Keratinocyte (primary cell): Measurements from ENCODE around the gene INSR. TPM values are rescaled to one million over a fixed set of nuclear protein-coding genes. Genes with fewer than 3 reads are reported as not detected.

ENCODE experiments used
- DNase-seq: peaks from one replicate; pipeline ENCODE4 v3.0.0-alpha.2; 2011; ENCODE audit warnings: low read depth, missing footprints, low spot score
- FAIRE-seq: peaks from 2 replicates; lab custom pipeline; 2011; peaks lifted over from hg19 to GRCh38; lab: Jason Lieb, UNC
- H2AFZ ChIP-seq: 2 replicates; pipeline ENCODE4 v1.6.0; 2012; ENCODE audit warnings: low read length, control low read depth, inconsistent platforms; ENCODE audit not compliant: control insufficient read depth
- H3K27ac ChIP-seq: 2 replicates; pipeline ENCODE4 v1.5.1; 2011; ENCODE audit warnings: low read length; ENCODE audit not compliant: control insufficient read depth, insufficient read depth
- H3K27me3 ChIP-seq: 3 replicates; pipeline ENCODE4 v1.6.0; 2011; ENCODE audit warnings: low read length; ENCODE audit not compliant: control insufficient read depth, insufficient read depth; ENCODE audit errors: extremely low read depth
- H3K36me3 ChIP-seq, 2 experiments: 2 replicates in 1 of 2; 3 replicates in 1 of 2; pipeline ENCODE4 v1.5.1; 2011; ENCODE audit warnings: low read length in 2 of 2, mild to moderate bottlenecking in 1 of 2; ENCODE audit not compliant: control insufficient read depth in 2 of 2, insufficient read depth in 2 of 2; ENCODE audit errors: extremely low read depth in 1 of 2
- H3K4me1 ChIP-seq: 3 replicates; pipeline ENCODE4 v1.5.1; 2011; ENCODE audit warnings: low read length; ENCODE audit not compliant: control insufficient read depth, insufficient read depth; ENCODE audit errors: extremely low read depth
- H3K4me2 ChIP-seq: 3 replicates; pipeline ENCODE4 v1.6.0; 2011; ENCODE audit warnings: low read depth, low read length; ENCODE audit not compliant: control insufficient read depth, insufficient read depth; ENCODE audit errors: extremely low read depth
- H3K4me3 ChIP-seq, 3 experiments: fragments of 200-600 bp in 1 of 3; sonication (generic) in 1 of 3; 2 replicates in 2 of 3; 3 replicates in 1 of 3; pipeline ENCODE4 v1.5.1; 2011 to 2016; ENCODE audit warnings: low read length in 3 of 3, mild to moderate bottlenecking in 3 of 3, control low read depth in 2 of 3, inconsistent platforms in 1 of 3, low read depth in 1 of 3, mixed read lengths in 1 of 3, mixed run types in 1 of 3, moderate library complexity in 1 of 3; ENCODE audit not compliant: control insufficient read depth in 2 of 3, insufficient read depth in 2 of 3; ENCODE audit errors: extremely low read depth in 1 of 3
- H3K79me2 ChIP-seq: 2 replicates; pipeline ENCODE4 v1.6.0; 2012; ENCODE audit warnings: low read length; ENCODE audit not compliant: control insufficient read depth, insufficient read depth
- H3K9ac ChIP-seq: 3 replicates; pipeline ENCODE4 v1.6.0; 2011; ENCODE audit warnings: low read length; ENCODE audit not compliant: control insufficient read depth, insufficient read depth; ENCODE audit errors: extremely low read depth
- H3K9me1 ChIP-seq: 3 replicates; pipeline ENCODE4 v1.6.0; 2011; ENCODE audit warnings: low read length; ENCODE audit not compliant: control insufficient read depth, insufficient read depth; ENCODE audit errors: extremely low read depth
- H3K9me3 ChIP-seq: 2 replicates; pipeline ENCODE4 v1.5.1; 2012; ENCODE audit warnings: low read depth, low read length; ENCODE audit not compliant: control insufficient read depth
- H4K20me1 ChIP-seq: 3 replicates; pipeline ENCODE4 v1.6.0; 2011; ENCODE audit warnings: low read length; ENCODE audit not compliant: control insufficient read depth, insufficient read depth; ENCODE audit errors: extremely low read depth
- CTCF ChIP-seq, 3 experiments: IDR thresholded peaks in 1 of 3; conservative IDR thresholded peaks in 1 of 3; optimal IDR thresholded peaks in 1 of 3; 2 replicates in 2 of 3; 3 replicates in 1 of 3; pipeline versions ENCODE3 to v1.5.1; 2011; ENCODE audit warnings: low read length in 3 of 3, mild to moderate bottlenecking in 3 of 3, moderate library complexity in 2 of 3, control low read depth in 1 of 3, inconsistent platforms in 1 of 3; ENCODE audit not compliant: insufficient read depth in 2 of 3; ENCODE audit errors: extremely low read depth in 1 of 3
- EZH2 ChIP-seq: IDR thresholded peaks from one replicate; pipeline ENCODE4 v1.6.1; 2012; ENCODE audit warnings: inconsistent platforms, mild to moderate bottlenecking, low read length, moderate library complexity
- dilution Hi-C: fragments of 300-500 bp; cut with MboI; formaldehyde crosslinking; loops from one replicate; pipeline ENCODE4 v1.7.0; 2020; ENCODE audit warnings: low sequenced_read_pairs; ENCODE audit not compliant: extremely low pct_ligation_motif_present
- polyA plus RNA-seq, 5 experiments: library from polyadenylated mRNA; depleted of rRNA in 3 of 5; stranded (reverse) in 3 of 5; stranded (forward) in 1 of 5; unstranded in 1 of 5; fragments of >200 nt; gene quantifications; 1 replicate in 1 of 5; 2 replicates in 3 of 5; 3 replicates in 1 of 5; pipeline versions ENCODE4 v1.2.1 to v1.2.3, GENCODE V29; 2011 to 2012; ENCODE audit warnings: missing spikeins in 2 of 5, low read depth in 1 of 5, low replicate concordance in 1 of 5

Gene INSR
- polyA plus RNA-seq, 1 donor (not counting 4 experiments of a cell fraction or from before 2014, with no cell fraction given) = 1.2 TPM

- Histone ChIP-seq H2AFZ (no peak overlapping the region), H4K20me1 (no peaks in the 10 kb centered on the region), H3K27ac (no peak overlapping the region), H3K4me3 (no peak overlapping the region), H3K4me2 (no peak overlapping the region), H3K27me3 (no peaks in the 10 kb centered on the region), H3K9me1 (no peaks in the 10 kb centered on the region), H3K9me3 (no peaks in the 10 kb centered on the region), H3K36me3 (no peaks in the 10 kb centered on the region), H3K4me1 (no peaks in the 10 kb centered on the region), H3K9ac (no peak overlapping the region), H3K79me2 (no peaks in the 10 kb centered on the region)
- TF ChIP-seq EZH2 (no peak), CTCF (optimal IDR thresholded peaks at IDR 0.05 in 1 of 3, IDR thresholded peaks at IDR 0.05 in 1 of 3, conservative IDR thresholded peaks at IDR 0.05 in 1 of 3; ENCODE audit: extremely low read depth in 1 of 3, insufficient read depth in 2 of 3, low read length in 3 of 3) (no peak)
- FAIRE-seq (no peak), DNase-seq (no peak)
- dilution Hi-C loops = no loop called here
These were observed 154.1 kb downstream of the INSR start for GRCh38 chr19:7140137-7140536.

GRCh38 chr19:7139095-7139494 is 155.1 kb downstream of the INSR start:
- H3K9ac ChIP-seq = no peak overlapping the region
- H3K9me1 ChIP-seq = no peaks in the 10 kb centered on the region
- no peak for DNase-seq
- dilution Hi-C loops = no loop called here
- H3K36me3 ChIP-seq = no peaks in the 10 kb centered on the region
- no peaks in the 10 kb centered on the region for H3K79me2 ChIP-seq
- no peaks in the 10 kb centered on the region for H3K4me1 ChIP-seq
- H2AFZ ChIP-seq = no peak overlapping the region
- no peak overlapping the region for H3K4me3 ChIP-seq
- FAIRE-seq = no peak
- H4K20me1 ChIP-seq = no peaks in the 10 kb centered on the region
- no peaks in the 10 kb centered on the region for H3K9me3 ChIP-seq
- H3K27me3 ChIP-seq = no peaks in the 10 kb centered on the region
- no peak overlapping the region for H3K4me2 ChIP-seq
- no peak overlapping the region for H3K27ac ChIP-seq
- TF ChIP-seq EZH2 (no peak), CTCF (optimal IDR thresholded peaks at IDR 0.05 in 1 of 3, IDR thresholded peaks at IDR 0.05 in 1 of 3, conservative IDR thresholded peaks at IDR 0.05 in 1 of 3; ENCODE audit: extremely low read depth in 1 of 3, insufficient read depth in 2 of 3, low read length in 3 of 3) (no peak)
